Stimulated activated CD8-positive, alpha-beta memory T cell treated with anti-CD3 and anti-CD28 coated beads, Interleukin-7, amount 100 ng/mL, for 48 hours (primary cell): ENCODE results near the gene GMDS.
"Not testable (repeated sequence)": the region's sequence is repeated elsewhere in the genome, so short reads cannot be mapped to it uniquely, and the experiment has no call there.

ENCODE experiments used
- DNase-seq, 2 donors: peaks; one replicate each; pipeline ENCODE4 v3.0.0-alpha.2; 2020; ENCODE audit warnings: low read depth in 1 of 2; ENCODE audit errors: extremely low read depth in 1 of 2

Gene GMDS

GRCh38 chr6:1762203-1762602 lies 483.2 kb downstream of the GMDS start:
- no peak for DNase-seq

DNA sequence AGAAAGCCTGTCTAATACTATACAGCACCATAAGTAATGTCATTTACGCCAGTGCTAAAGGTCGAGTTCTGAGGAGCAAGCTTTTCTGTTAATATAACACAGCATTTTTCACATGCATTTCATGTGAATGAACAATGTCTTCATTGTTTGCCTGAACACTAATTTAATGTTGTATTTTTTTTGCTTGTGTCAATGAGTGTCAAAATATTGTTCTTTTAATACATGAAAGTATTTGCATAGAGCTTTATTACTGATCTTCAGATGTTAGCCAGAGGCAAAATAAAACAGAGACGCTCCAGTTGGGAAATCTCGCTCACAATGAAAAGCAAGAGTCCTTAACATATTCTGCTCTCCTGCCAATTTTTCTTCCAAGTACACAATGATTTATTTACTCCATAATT lies 483.9 kb downstream of the GMDS start:
- DNase-seq = no peak

DNA sequence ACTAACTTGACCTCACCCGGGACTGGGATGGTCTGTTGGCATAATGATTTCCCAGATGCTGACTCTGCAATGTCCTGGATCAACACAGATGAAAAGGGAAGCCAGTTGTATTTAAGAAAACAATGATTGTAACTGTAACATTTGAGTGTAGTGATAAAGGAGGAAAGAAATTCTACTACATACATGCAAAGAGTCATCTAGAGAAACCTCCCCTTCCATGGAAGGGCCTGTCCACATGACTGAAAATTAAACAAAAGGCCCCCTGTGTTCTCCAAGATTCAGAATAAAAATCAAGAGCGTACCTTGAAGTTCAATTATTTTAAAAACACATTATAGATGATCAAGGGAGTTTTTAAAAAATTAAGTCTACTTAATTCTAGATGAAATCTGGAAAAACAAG lies 484.5 kb downstream of the GMDS start:
- no peak for DNase-seq

DNA sequence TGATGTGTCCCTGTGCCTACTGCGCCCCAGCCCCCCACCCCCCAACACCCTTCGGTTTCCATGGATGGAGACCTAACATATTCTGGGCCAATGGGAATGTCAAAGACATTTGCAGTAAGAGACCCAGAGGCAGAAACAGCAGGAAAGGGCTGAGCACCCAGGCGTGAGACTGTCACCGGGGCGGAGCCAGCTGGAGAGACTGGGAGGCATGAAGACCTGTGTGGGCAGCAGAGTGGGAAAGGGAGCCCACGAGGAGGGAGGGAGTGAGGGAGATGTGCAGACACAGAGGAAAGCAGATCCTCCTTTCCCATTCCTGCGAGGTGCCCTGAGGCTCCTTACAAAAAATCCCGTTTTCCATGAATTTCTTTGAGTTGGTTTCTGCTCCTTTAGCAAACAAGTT lies 485.5 kb downstream of the GMDS start:
- DNase-seq = no peak

GRCh38 chr6:1758076-1758679 lies 487.2 kb downstream of the GMDS start:
- DNase-seq = no peak

GRCh38 chr6:1757131-1757530 lies 488.3 kb downstream of the GMDS start:
- no peak for DNase-seq

GRCh38 chr6:1756472-1757129 lies 488.8 kb downstream of the GMDS start:
- DNase-seq = no peak

DNA sequence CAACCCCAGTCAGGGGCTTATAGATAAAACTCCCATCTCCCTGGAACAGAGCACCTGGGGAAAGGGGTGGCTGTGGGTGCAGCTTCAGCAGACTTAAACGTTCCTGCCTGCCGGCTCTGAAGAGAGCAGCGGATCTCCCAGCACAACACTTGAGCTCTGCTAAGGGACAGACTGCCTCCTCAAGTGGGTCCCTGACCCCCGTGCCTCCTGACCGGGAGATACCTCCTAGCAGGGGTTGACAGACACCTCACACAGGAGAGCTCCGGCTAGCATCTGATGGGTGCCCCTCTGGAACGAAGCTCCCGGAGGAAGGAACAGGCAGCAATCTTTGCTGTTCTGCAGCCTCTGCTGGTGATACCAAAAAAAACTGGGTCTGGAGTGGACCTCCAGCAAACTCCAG lies 494.3 kb downstream of the GMDS start:
- not testable (repeated sequence) for DNase-seq

DNA sequence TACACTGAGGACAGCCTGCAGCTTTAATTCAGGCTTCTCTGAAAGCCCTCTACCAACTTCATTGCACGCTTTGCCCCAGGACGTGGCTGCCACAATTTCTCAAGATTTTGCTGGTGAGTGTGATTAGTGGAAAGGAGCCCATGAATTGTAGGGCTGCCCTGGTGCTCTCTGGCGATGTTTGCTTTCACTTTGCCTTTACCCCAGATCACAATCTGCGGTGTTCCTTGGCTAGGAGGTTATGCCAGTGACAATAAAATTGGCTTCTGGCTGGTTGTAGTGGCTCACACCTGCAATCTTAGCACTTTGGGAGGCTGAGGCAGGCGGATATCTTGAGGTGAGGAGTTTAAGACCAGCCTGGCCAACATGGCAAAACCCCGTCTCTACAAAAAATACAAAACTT lies 496.4 kb downstream of the GMDS start:
- no peak for DNase-seq

DNA sequence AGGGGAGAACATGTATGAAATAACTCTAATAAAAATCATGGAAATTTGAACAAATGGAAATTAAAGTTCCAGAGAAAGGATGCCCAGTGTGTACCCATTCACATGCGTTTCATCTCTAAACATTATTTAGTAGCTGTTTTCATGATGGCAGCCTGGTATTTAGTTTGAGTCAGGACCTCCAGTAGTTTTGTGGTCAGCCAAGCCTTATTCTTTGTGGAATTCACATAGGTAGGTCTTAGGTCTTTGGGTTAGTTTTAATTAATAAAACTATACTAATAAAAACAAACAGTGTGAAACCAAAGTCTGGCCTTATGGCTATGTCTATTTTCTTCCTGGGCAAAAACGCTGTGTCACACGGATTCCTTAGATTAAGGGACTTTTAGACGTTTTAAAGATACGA lies 497.9 kb downstream of the GMDS start:
- DNase-seq = no peak

- no peak for DNase-seq
Measured at GRCh38 chr6:1747003-1747402, 498.4 kb downstream of the GMDS start.

DNA sequence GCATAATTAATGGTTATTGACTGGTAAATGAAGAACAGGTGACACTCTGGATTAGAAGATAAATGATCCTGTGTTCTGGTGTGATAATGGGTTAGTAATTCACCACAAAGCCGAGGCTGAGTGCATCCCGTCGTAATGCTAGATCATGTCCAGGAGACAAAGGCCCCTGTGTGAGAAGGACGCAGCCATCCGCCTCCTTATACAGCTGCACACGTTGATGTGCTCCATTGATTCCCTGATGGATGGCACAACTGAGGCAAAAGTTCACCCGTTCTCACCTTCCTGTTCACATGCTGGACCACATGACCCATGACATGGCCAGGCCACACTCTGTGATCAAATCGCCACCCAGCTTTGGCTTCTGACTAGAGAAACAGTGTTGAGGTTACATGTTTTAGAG lies 499.6 kb downstream of the GMDS start:
- DNase-seq = no peak

- DNase-seq = no peak
Measured at GRCh38 chr6:1744543-1744942, 500.9 kb downstream of the GMDS start.

- no peak for DNase-seq
Measured at GRCh38 chr6:1739680-1740079, 505.7 kb downstream of the GMDS start.

GRCh38 chr6:1739220-1739619 lies 506.2 kb downstream of the GMDS start:
- DNase-seq = no peak

- DNase-seq = no peak
Measured at GRCh38 chr6:1738558-1739081, 506.8 kb downstream of the GMDS start.

DNA sequence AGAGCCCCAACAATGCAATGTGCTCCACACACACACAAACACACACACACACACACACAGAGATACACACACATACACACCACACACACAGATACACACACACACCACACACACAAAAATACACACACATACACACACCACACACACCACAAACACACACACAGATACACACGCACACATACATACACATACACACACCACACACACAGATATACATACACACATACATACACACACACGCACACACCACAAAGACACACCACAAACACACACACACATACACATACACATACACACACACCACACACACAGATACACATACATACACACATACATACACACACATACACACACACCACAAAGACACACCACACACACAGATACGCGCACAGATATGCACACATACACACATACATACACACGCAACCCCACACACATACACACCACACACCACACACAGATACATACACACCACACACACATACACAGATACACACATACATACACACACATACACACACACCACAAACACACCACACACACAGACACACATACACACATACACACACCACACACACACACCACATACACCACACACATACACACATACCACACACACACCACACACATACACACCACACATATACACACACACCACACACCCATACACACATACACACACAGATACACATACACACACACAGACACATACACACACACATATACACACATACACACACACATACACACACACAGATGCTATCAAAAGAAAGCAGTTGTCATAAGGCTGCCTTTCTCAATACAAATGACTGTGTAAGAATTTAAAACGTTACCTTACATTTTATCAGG lies 507.7 kb downstream of the GMDS start:
- DNase-seq = no peak

DNA sequence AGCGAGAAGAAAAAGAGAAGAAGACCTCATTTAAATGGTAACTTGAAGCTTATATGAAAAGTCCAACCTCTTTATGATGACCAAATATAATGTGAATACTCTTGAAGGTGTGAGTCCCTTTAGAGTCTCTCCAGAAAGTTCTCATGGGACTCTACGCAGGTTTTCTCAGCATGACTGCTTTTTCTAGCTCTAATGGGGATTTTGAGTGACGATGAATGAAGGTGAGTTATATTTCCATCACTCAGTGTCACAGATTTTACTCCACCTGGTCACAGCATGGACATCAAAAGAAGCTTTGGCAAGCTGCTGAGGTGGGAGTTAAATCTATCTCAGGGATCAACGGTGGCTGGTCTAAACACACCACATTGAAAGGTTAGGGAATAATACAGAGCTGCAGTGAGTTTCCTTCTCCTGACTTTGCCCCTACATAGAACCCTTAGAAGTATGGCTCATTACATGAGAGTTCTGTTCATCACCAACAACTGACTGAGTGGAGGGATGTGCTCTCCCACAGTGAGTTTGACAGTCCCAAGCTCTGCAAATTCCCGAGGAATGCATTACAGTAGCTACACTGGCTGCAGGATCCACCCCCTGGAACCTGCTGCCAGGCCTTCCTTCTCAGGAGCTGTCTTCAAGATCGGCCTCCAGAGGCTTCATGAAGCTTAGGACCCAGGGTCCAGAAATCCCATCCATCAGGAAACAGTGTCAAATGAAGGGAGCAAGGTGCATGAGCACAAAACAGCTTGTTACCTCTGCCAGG lies 508.9 kb downstream of the GMDS start:
- DNase-seq = no peak

DNA sequence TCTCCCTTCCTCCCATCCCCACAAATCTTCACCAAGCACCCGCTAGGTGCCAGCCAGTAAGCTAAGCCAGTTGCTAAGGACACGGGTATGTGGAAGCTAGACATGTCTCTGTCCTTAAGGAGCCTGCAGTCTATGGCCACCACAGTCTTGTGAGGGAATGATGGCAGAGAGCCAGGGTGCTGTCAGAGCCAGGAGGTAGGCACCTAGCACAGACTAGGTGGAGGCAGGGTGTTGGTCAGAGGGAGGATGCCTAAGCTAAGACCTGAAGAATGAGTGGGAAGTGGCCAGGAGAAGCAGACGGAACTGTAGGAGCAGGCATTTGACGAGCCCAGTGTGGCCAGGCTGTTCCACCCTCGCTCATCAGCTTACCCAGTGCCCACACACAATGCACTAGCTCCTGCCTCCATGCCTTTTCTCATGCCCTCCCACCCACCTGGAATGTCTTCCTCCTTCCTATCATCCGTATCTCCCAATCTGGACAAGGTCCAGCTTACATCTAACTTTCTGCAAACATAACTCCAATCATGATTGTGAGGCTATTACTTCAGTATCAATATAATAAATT lies 510.1 kb downstream of the GMDS start:
- no peak for DNase-seq

DNA sequence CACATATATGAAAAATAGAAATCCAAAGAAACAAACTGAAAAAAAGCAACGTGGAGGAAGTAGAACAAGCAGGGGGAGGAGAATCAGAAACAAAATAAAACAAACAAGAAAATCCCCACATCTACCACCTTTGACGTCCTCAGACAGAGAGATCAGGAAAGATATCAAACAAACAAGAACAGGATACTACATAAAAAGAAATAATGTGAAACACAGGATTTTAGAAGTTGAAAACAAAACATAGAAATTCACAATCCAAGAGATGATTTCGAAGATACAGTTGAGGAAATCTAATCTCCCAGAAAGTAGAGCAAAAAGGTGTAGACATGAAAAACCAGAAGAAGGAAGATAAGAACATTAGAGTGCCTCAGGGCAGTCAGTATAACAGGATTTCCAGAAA lies 514.5 kb downstream of the GMDS start:
- DNase-seq = no peak

DNA sequence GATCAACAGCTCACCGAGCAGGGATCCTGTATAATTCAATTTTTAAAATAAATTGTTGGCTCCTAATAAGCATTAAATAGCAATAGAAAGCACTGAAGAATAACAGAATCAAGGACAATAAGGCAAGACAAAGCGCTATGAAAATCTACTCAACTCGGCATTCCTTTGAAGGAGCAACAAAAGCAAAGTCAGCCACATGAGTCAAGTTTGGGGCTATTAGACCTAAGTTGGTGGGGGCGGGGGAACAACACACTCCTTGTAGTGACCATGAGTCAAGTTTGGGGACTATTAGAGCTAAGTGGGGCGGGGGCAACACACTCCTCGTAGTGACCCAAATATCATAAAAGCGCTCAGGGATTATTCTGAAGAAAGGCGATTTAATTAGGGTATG lies 515.7 kb downstream of the GMDS start:
- no peak for DNase-seq
